DND-41 (cell line): Measurements from ENCODE around the gene RASAL2.

ENCODE experiments used
- EZH2 ChIP-seq: IDR thresholded peaks from 3 replicates; pipeline ENCODE4 v1.6.1; 2012; ENCODE audit warnings: borderline replicate concordance, low read depth, mild to moderate bottlenecking, moderate library complexity, low read length, inconsistent platforms; ENCODE audit not compliant: severe bottlenecking
- TF ChIP-seq, protein P1 (sequence below): IDR thresholded peaks from 2 replicates; pipeline ENCODE4 v1.5.1; 2012; ENCODE audit warnings: borderline replicate concordance, low read length, moderate library complexity, mild to moderate bottlenecking; ENCODE audit not compliant: poor library complexity, severe bottlenecking; ENCODE audit errors: extremely low read depth

DNA sequence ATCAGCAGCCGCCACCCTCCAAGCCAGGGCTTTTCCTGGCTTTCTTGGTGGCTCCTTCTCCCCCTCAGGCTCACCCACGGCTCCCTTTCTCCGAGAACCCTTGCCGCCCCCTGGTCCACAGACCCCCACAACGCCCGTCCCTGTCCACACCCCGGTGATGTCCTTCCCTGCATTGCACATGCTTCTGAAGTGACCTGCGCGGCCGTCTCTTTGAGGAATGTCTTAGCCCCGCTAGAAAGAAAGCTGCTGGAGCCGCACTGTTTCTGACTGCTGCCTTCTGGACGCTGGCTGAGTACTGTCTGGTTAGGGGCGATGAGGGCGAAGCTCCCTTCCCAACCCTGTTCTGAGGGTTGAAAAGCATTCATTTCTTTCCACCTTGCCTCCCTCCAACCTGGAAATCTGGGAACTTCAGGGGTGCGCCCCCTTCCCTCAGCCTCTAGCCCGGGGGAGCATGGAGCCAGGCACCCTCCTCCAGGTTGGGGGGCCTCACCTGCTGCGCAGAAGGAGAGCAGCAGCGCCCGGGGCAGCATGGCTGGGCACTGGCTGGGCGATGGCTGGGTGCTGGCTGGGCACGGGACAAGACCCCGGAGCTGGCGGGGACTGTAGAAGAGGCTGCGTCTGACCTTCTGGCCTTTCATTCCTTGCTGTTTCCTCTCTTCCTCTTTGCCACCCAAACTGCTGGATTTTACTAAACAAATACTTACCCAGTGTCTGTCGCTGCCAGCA is 402.7 kb downstream of the RASAL2 start, which contains the start of gene CLEC20A:
- TF ChIP-seq, protein P1, sequence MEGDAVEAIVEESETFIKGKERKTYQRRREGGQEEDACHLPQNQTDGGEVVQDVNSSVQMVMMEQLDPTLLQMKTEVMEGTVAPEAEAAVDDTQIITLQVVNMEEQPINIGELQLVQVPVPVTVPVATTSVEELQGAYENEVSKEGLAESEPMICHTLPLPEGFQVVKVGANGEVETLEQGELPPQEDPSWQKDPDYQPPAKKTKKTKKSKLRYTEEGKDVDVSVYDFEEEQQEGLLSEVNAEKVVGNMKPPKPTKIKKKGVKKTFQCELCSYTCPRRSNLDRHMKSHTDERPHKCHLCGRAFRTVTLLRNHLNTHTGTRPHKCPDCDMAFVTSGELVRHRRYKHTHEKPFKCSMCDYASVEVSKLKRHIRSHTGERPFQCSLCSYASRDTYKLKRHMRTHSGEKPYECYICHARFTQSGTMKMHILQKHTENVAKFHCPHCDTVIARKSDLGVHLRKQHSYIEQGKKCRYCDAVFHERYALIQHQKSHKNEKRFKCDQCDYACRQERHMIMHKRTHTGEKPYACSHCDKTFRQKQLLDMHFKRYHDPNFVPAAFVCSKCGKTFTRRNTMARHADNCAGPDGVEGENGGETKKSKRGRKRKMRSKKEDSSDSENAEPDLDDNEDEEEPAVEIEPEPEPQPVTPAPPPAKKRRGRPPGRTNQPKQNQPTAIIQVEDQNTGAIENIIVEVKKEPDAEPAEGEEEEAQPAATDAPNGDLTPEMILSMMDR: no peak
- TF ChIP-seq EZH2: no peak
